HepG2 (cell line): Measurements from ENCODE around the gene PATZ1. TPM values are rescaled to one million over a fixed set of nuclear protein-coding genes. Genes with fewer than 3 reads are reported as not detected.

Source experiments
- ATF1 ChIP-seq: IDR thresholded peaks from 2 replicates; pipeline ENCODE4 v1.6.1; 2016; ENCODE audit warnings: mild to moderate bottlenecking, control low read depth
- CCDC6 ChIP-seq: sonication (generic); formaldehyde crosslinking; IDR thresholded peaks from 2 replicates; pipeline ENCODE4 v1.8.1; 2022; ENCODE audit warnings: mild to moderate bottlenecking, missing genetic modification reagents, moderate library complexity
- DMAP1 ChIP-seq: IDR thresholded peaks from 2 replicates; pipeline ENCODE4 v1.6.1; 2016
- DNMT1 ChIP-seq: sonication (generic); formaldehyde crosslinking; IDR thresholded peaks from 2 replicates; pipeline ENCODE4 v1.5.1; 2020; ENCODE audit warnings: mild to moderate bottlenecking, missing genetic modification reagents
- EP300 ChIP-seq, 3 experiments: sonication (generic) in 1 of 3; formaldehyde crosslinking in 1 of 3; IDR thresholded peaks; 2 replicates each; pipeline versions ENCODE4 v1.5.1 to v1.6.1; 2011 to 2020; ENCODE audit warnings: low read depth in 2 of 3, low read length in 2 of 3, borderline replicate concordance in 1 of 3, improper control_type of control experiment in 1 of 3, mild to moderate bottlenecking in 1 of 3, missing genetic modification reagents in 1 of 3, moderate library complexity in 1 of 3
- FIP1L1 ChIP-seq: fragments of 200-400 bp; formaldehyde crosslinking; IDR thresholded peaks from 2 replicates; pipeline ENCODE4 v1.6.1; 2018; ENCODE audit warnings: low read depth, mild to moderate bottlenecking, low read length, moderate library complexity, borderline replicate concordance; ENCODE audit not compliant: insufficient read depth
- FOXA3 ChIP-seq: IDR thresholded peaks from 2 replicates; pipeline ENCODE4 v1.6.1; 2016; ENCODE audit warnings: missing genetic modification reagents, missing compliant biosample characterization
- HHEX ChIP-seq: IDR thresholded peaks from 2 replicates; pipeline ENCODE4 v1.6.1; 2016; ENCODE audit warnings: control low read depth
- HNF4A ChIP-seq: sonication (generic); formaldehyde crosslinking; IDR thresholded peaks from 2 replicates; pipeline ENCODE4 v1.4.0; 2020; ENCODE audit warnings: missing genetic modification reagents
- KDM5B ChIP-seq: sonication (generic); formaldehyde crosslinking; IDR thresholded peaks from 2 replicates; pipeline ENCODE4 v1.4.0; 2020; ENCODE audit warnings: missing genetic modification reagents, mild to moderate bottlenecking, borderline replicate concordance
- NR2C2 ChIP-seq: sonication (generic); formaldehyde crosslinking; IDR thresholded peaks from 2 replicates; pipeline ENCODE4 v1.4.0; 2020; ENCODE audit warnings: missing genetic modification reagents, mild to moderate bottlenecking, moderate library complexity, borderline replicate concordance
- ONECUT2 ChIP-seq: sonication (generic); formaldehyde crosslinking; IDR thresholded peaks from 2 replicates; pipeline ENCODE4 v1.4.0; 2020; ENCODE audit warnings: missing genetic modification reagents
- POGZ ChIP-seq: sonication (generic); formaldehyde crosslinking; IDR thresholded peaks from 2 replicates; pipeline ENCODE4 v1.4.0; 2020; ENCODE audit warnings: mild to moderate bottlenecking, missing genetic modification reagents
- SALL1 ChIP-seq: sonication (generic); formaldehyde crosslinking; IDR thresholded peaks from 2 replicates; pipeline ENCODE4 v1.8.0; 2022; ENCODE audit warnings: mild to moderate bottlenecking, missing genetic modification reagents
- TMF1 ChIP-seq: sonication (generic); formaldehyde crosslinking; IDR thresholded peaks from 2 replicates; pipeline ENCODE4 v1.8.1; 2022; ENCODE audit warnings: low read depth, missing genetic modification reagents
- ZFP90 ChIP-seq: sonication (generic); formaldehyde crosslinking; IDR thresholded peaks from 2 replicates; pipeline ENCODE4 v1.8.0; 2022; ENCODE audit warnings: missing genetic modification reagents, mild to moderate bottlenecking, inconsistent platforms, borderline replicate concordance
- ZNF20 ChIP-seq: sonication (generic); formaldehyde crosslinking; IDR thresholded peaks from 2 replicates; pipeline ENCODE4 v1.4.0; 2020; ENCODE audit warnings: mild to moderate bottlenecking, moderate library complexity, missing genetic modification reagents
- ZNF577 ChIP-seq: sonication (generic); formaldehyde crosslinking; IDR thresholded peaks from 2 replicates; pipeline ENCODE4 v1.4.0; 2020; ENCODE audit warnings: mild to moderate bottlenecking, low read depth, missing genetic modification reagents, borderline replicate concordance
- polyA plus RNA-seq, 8 experiments: library from polyadenylated mRNA; depleted of rRNA in 3 of 8; stranded (reverse) in 7 of 8; unstranded in 1 of 8; fragments of >200 nt; fragmentation: Illumina TruSeq in 4 of 8; extraction: Trizol in 4 of 8; gene quantifications; 2 replicates each; pipeline versions ENCODE4 v1.2.1 to v1.2.3, GENCODE V29; 2011 to 2016; ENCODE audit warnings: low read depth in 4 of 8, missing spikeins in 1 of 8, mixed read lengths in 1 of 8; ENCODE audit not compliant: insufficient read depth in 1 of 8
- total RNA-seq, 5 experiments: library from RNA; depleted of rRNA; stranded (reverse); fragments of >200 nt; fragmentation: Illumina TruSeq; extraction: Trizol; gene quantifications; 2 replicates each; pipeline ENCODE4 v1.2.3, GENCODE V29; 2016; ENCODE audit warnings: low read depth in 1 of 5
- TF ChIP-seq, protein P1 (sequence below): sonication (generic); formaldehyde crosslinking; IDR thresholded peaks from 2 replicates; pipeline ENCODE4 v1.5.1; 2020; ENCODE audit warnings: missing genetic modification reagents, mild to moderate bottlenecking, borderline replicate concordance
- TF ChIP-seq, protein P2 (sequence below): sonication (generic); formaldehyde crosslinking; IDR thresholded peaks from 2 replicates; pipeline ENCODE4 v1.5.0; 2020; ENCODE audit warnings: mild to moderate bottlenecking, missing genetic modification reagents
- TF ChIP-seq, protein P3 (sequence below): sonication (generic); formaldehyde crosslinking; IDR thresholded peaks from 2 replicates; pipeline ENCODE4 v1.4.0; 2020; ENCODE audit warnings: missing genetic modification reagents
- TF ChIP-seq, protein P4 (sequence below): sonication (generic); formaldehyde crosslinking; IDR thresholded peaks from 2 replicates; pipeline ENCODE4 v1.5.1; 2020; ENCODE audit warnings: mild to moderate bottlenecking, missing genetic modification reagents, moderate library complexity

The PATZ1 gene
- total and polyA plus RNA-seq, 2 of the 13 experiments (the other 11 are each of a cell fraction or from before 2014, with no cell fraction given): 24.9 to 30.5 TPM

DNA sequence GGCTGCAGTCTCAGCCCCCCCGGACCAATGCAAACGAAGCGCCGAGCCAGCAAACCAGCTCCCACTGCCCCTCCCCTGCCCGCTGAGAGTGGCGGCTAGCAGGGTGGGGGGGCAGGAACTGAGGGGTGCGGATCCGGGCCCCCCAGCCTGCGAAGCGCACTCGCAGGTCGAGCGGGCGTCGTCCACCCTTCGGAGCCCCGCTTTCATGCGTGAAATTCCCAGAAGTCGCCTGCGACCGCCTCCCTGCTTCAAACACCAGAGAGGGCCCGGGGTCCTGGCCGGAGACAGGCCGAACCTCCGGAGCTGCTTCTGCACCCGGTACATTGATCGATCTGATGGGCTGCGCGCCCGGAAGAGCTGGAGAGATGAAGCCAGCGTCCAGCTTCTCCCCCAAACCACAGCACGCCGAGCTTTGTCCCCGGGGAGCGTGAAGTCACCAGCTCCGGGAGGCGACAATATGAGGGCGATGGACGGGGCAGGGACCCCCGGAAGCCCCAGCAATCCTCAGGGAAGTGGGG lies 646 bp upstream of the PATZ1 start (continued):
- TF ChIP-seq, protein P1, sequence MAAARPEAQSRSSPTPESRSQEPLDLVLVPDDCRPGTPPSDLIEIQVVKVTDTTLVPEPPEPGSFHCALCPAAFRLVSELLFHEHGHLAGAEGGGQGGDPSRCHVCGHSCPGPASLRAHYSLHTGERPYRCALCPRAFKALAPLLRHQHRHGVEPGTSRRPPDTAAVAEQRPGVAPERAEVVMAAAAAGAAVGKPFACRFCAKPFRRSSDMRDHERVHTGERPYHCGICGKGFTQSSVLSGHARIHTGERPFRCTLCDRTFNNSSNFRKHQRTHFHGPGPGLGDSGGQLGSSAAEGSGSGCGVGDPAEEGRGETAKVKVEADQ (CRISPR knock-in tag): 0 out of 2 replicates have a peak, but pooled peaks have one; percentile 11
- TF ChIP-seq HNF4A (peak; percentile 13; the same call in 1 of the 2 replicates), NR2C2 (CRISPR knock-in tag) (no peak; the same call in 1 of the 2 replicates), FIP1L1 (no peak), CCDC6 (CRISPR knock-in tag) (0 out of 2 replicates have a peak, but pooled peaks have one; percentile 58), ZNF577 (CRISPR knock-in tag) (no peak), ATF1 (CRISPR knock-in tag) (0 out of 2 replicates have a peak, but pooled peaks have one; percentile 5), POGZ (CRISPR knock-in tag) (0 out of 2 replicates have a peak, but pooled peaks have one; percentile 39), ZNF20 (peak; percentile 82; the same call in 1 of the 2 replicates), DMAP1 (peak; percentile 78; the same call in 1 of the 2 replicates), TMF1 (CRISPR knock-in tag) (peak; percentile 24; the same call in 1 of the 2 replicates), HHEX (no peak), ZFP90 (peak; percentile 43; the same call in 1 of the 2 replicates), ONECUT2 (CRISPR knock-in tag) (peak; percentile 90), FOXA3 (CRISPR knock-in tag) (no peak; the same call in 1 of the 2 replicates), SALL1 (peak; percentile 68), DNMT1 (CRISPR knock-in tag) (no peak), EP300 (IDR thresholded peaks at IDR 0.05; ENCODE audit: low read depth in 2 of 2, low read length in 2 of 2) (no peak), EP300 (CRISPR knock-in tag; IDR thresholded peaks at IDR 0.05; ENCODE audit: borderline replicate concordance) (no peak; the same call in 1 of the 2 replicates), KDM5B (0 out of 2 replicates have a peak, but pooled peaks have one; percentile 82)
- TF ChIP-seq, protein P2, sequence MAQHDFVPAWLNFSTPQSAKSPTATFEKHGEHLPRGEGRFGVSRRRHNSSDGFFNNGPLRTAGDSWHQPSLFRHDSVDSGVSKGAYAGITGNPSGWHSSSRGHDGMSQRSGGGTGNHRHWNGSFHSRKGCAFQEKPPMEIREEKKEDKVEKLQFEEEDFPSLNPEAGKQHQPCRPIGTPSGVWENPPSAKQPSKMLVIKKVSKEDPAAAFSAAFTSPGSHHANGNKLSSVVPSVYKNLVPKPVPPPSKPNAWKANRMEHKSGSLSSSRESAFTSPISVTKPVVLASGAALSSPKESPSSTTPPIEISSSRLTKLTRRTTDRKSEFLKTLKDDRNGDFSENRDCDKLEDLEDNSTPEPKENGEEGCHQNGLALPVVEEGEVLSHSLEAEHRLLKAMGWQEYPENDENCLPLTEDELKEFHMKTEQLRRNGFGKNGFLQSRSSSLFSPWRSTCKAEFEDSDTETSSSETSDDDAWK (CRISPR knock-in tag): no peak
- TF ChIP-seq, protein P3, sequence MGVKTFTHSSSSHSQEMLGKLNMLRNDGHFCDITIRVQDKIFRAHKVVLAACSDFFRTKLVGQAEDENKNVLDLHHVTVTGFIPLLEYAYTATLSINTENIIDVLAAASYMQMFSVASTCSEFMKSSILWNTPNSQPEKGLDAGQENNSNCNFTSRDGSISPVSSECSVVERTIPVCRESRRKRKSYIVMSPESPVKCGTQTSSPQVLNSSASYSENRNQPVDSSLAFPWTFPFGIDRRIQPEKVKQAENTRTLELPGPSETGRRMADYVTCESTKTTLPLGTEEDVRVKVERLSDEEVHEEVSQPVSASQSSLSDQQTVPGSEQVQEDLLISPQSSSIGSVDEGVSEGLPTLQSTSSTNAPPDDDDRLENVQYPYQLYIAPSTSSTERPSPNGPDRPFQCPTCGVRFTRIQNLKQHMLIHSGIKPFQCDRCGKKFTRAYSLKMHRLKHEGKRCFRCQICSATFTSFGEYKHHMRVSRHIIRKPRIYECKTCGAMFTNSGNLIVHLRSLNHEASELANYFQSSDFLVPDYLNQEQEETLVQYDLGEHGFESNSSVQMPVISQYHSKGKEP: no peak
- TF ChIP-seq, protein P4, sequence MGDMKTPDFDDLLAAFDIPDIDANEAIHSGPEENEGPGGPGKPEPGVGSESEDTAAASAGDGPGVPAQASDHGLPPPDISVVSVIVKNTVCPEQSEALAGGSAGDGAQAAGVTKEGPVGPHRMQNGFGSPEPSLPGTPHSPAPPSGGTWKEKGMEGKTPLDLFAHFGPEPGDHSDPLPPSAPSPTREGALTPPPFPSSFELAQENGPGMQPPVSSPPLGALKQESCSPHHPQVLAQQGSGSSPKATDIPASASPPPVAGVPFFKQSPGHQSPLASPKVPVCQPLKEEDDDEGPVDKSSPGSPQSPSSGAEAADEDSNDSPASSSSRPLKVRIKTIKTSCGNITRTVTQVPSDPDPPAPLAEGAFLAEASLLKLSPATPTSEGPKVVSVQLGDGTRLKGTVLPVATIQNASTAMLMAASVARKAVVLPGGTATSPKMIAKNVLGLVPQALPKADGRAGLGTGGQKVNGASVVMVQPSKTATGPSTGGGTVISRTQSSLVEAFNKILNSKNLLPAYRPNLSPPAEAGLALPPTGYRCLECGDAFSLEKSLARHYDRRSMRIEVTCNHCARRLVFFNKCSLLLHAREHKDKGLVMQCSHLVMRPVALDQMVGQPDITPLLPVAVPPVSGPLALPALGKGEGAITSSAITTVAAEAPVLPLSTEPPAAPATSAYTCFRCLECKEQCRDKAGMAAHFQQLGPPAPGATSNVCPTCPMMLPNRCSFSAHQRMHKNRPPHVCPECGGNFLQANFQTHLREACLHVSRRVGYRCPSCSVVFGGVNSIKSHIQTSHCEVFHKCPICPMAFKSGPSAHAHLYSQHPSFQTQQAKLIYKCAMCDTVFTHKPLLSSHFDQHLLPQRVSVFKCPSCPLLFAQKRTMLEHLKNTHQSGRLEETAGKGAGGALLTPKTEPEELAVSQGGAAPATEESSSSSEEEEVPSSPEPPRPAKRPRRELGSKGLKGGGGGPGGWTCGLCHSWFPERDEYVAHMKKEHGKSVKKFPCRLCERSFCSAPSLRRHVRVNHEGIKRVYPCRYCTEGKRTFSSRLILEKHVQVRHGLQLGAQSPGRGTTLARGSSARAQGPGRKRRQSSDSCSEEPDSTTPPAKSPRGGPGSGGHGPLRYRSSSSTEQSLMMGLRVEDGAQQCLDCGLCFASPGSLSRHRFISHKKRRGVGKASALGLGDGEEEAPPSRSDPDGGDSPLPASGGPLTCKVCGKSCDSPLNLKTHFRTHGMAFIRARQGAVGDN (CRISPR knock-in tag): peak; percentile 78
